GM18861 (cell line): ENCODE results near the gene KCNK3.
"Not testable (repeated sequence)": the region's sequence is repeated elsewhere in the genome, so short reads cannot be mapped to it uniquely, and the experiment has no call there.

Source experiments
- ATAC-seq: cut with Tn5 transposase; IDR thresholded peaks from one replicate; pipeline ENCODE4 v1.9.1; 2021; ENCODE audit not compliant: unreplicated experiment

The KCNK3 gene

GRCh38 chr2:26665296-26665695, 27.2 kb upstream of the KCNK3 start:
- ATAC-seq: not testable (repeated sequence)

GRCh38 chr2:26666671-26667070, 25.9 kb upstream of the KCNK3 start:
- ATAC-seq: no peak

- no peak for ATAC-seq
Measured at GRCh38 chr2:26668041-26668440, 24.5 kb upstream of the KCNK3 start.

GRCh38 chr2:26668856-26669750, 23.4 kb upstream of the KCNK3 start:
- ATAC-seq: no peak

GRCh38 chr2:26670171-26670570, 22.4 kb upstream of the KCNK3 start:
- no peak for ATAC-seq

GRCh38 chr2:26670931-26671460, 21.5 kb upstream of the KCNK3 start:
- ATAC-seq: no peak

GRCh38 chr2:26671691-26672090, 20.8 kb upstream of the KCNK3 start:
- no peak for ATAC-seq

GRCh38 chr2:26672112-26672817, 20.3 kb upstream of the KCNK3 start:
- ATAC-seq: no peak

GRCh38 chr2:26672818-26673393, 19.6 kb upstream of the KCNK3 start:
- ATAC-seq: no peak

GRCh38 chr2:26674002-26674751, 18.3 kb upstream of the KCNK3 start:
- ATAC-seq: no peak

GRCh38 chr2:26674771-26675170, 17.8 kb upstream of the KCNK3 start:
- no peak for ATAC-seq

GRCh38 chr2:26675651-26676255, 16.8 kb upstream of the KCNK3 start:
- no peak for ATAC-seq

GRCh38 chr2:26678035-26678434, 14.5 kb upstream of the KCNK3 start:
- no peak for ATAC-seq

- no peak for ATAC-seq
Measured at GRCh38 chr2:26679867-26680266, 12.7 kb upstream of the KCNK3 start.

GRCh38 chr2:26681656-26682055, 10.9 kb upstream of the KCNK3 start:
- no peak for ATAC-seq

- ATAC-seq: no peak
Measured at GRCh38 chr2:26682155-26682554, 10.4 kb upstream of the KCNK3 start.

- ATAC-seq: no peak
Measured at GRCh38 chr2:26683583-26683982, 8.9 kb upstream of the KCNK3 start.

- no peak for ATAC-seq
Measured at GRCh38 chr2:26685341-26685740, 7.2 kb upstream of the KCNK3 start.

GRCh38 chr2:26685989-26686839, 6.3 kb upstream of the KCNK3 start:
- ATAC-seq: no peak

- no peak for ATAC-seq
Measured at GRCh38 chr2:26687328-26687727, 5.2 kb upstream of the KCNK3 start.
